Neural progenitor cell (in vitro differentiated cells): ENCODE results near the gene FXYD5. TPM values are rescaled to one million over a fixed set of nuclear protein-coding genes. Genes with fewer than 3 reads are reported as not detected.

ENCODE experiments used
- DNase-seq: peaks from one replicate; pipeline ENCODE4 v3.0.0-alpha.2; 2016; ENCODE audit warnings: low spot score
- H2AFZ ChIP-seq: fragments of 200-600 bp; sonication (generic); replicated peaks from 2 replicates; pipeline ENCODE4 v1.6.1; 2016; ENCODE audit warnings: antibody characterized with exemption
- H3F3A ChIP-seq: fragments of 200-600 bp; sonication (generic); 2 replicates; pipeline ENCODE4 v1.6.1; 2016; ENCODE audit warnings: antibody characterized with exemption, low read depth
- H3K27ac ChIP-seq: fragments of 200-600 bp; sonication (generic); 2 replicates; pipeline ENCODE4 v1.5.1; 2016; ENCODE audit warnings: mild to moderate bottlenecking
- H3K27me3 ChIP-seq: fragments of 200-600 bp; sonication (generic); 2 replicates; pipeline ENCODE4 v1.6.1; 2016; ENCODE audit warnings: mild to moderate bottlenecking, moderate library complexity
- H3K36me3 ChIP-seq: fragments of 200-600 bp; sonication (generic); 2 replicates; pipeline ENCODE4 v1.5.1; 2016
- H3K4me1 ChIP-seq: fragments of 200-600 bp; sonication (generic); 2 replicates; pipeline ENCODE4 v1.6.1; 2016; ENCODE audit warnings: mixed run types
- H3K4me2 ChIP-seq: fragments of 200-600 bp; sonication (generic); 2 replicates; pipeline ENCODE4 v1.6.1; 2016
- H3K4me3 ChIP-seq: fragments of 200-600 bp; sonication (generic); 2 replicates; pipeline ENCODE4 v1.5.1; 2016
- H3K79me2 ChIP-seq: fragments of 200-600 bp; sonication (generic); 2 replicates; pipeline ENCODE4 v1.6.1; 2016; ENCODE audit warnings: low read depth
- H3K9ac ChIP-seq: fragments of 200-600 bp; sonication (generic); 2 replicates; pipeline ENCODE4 v1.6.1; 2016
- H3K9me3 ChIP-seq: fragments of 200-600 bp; sonication (generic); 2 replicates; pipeline ENCODE4 v1.5.1; 2016; ENCODE audit warnings: low read depth
- H4K20me1 ChIP-seq: fragments of 200-600 bp; sonication (generic); 2 replicates; pipeline ENCODE4 v1.6.1; 2016; ENCODE audit warnings: low read depth
- H3K27ac Mint-ChIP-seq: 3 replicates; pipeline ENCODE4 v1.8.0; 2021; ENCODE audit warnings: mixed read lengths
- H3K27me3 Mint-ChIP-seq: 2 replicates; pipeline ENCODE4 v1.8.0; 2022; ENCODE audit warnings: low read depth, mild to moderate bottlenecking, inconsistent platforms, moderate library complexity, mixed read lengths; ENCODE audit not compliant: insufficient read depth
- H3K36me3 Mint-ChIP-seq: 3 replicates; pipeline ENCODE4 v1.8.0; 2021; ENCODE audit warnings: mixed read lengths
- H3K4me1 Mint-ChIP-seq: 3 replicates; pipeline ENCODE4 v1.8.0; 2021; ENCODE audit warnings: mixed read lengths
- H3K4me3 Mint-ChIP-seq: 3 replicates; pipeline ENCODE4 v1.8.0; 2021; ENCODE audit warnings: mild to moderate bottlenecking, moderate library complexity, mixed read lengths
- H3K9me3 Mint-ChIP-seq: 3 replicates; pipeline ENCODE4 v1.8.0; 2020; ENCODE audit warnings: mixed read lengths
- EZH2 ChIP-seq: fragments of 200-600 bp; sonication (generic); IDR thresholded peaks from 2 replicates; pipeline ENCODE4 v1.6.1; 2017; ENCODE audit warnings: antibody characterized with exemption, mild to moderate bottlenecking, moderate library complexity
- EZH2phosphoT487 ChIP-seq: fragments of 200-600 bp; sonication (generic); IDR thresholded peaks from 2 replicates; pipeline ENCODE4 v1.6.1; 2017; ENCODE audit warnings: antibody characterized with exemption
- total RNA-seq: library from RNA; depleted of rRNA; stranded (reverse); fragments of >200 nt; gene quantifications from 2 replicates; pipeline ENCODE4 v1.2.3, GENCODE V29; 2015; ENCODE audit warnings: low replicate concordance
- TF ChIP-seq, protein P1 (sequence below): fragments of 200-600 bp; sonication (generic); IDR thresholded peaks from 2 replicates; pipeline ENCODE4 v1.5.1; 2017; ENCODE audit warnings: antibody characterized with exemption, mild to moderate bottlenecking

The FXYD5 gene
- total RNA-seq, 1 donor from 2014 or later: 7.8 TPM

DNA sequence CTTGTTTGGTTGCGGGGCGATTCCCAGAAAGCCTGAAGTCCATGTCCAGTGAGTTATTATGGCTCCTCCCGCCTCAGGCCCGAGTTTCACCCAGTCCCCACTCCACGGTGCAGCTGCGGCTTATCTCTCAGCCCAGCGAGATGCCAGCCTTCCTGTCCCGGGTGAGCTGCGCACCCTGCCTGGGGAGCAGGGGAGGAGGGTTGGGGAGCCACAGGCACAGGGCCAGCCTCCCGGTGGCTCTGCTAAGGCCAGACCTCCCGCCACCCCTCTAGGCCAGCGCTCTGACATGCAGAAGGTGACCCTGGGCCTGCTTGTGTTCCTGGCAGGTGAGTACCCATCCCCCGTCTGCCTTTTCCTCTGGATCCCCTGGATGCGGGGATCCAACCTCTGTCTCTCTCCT is 35.4 kb upstream of the FXYD5 start:
- H3K36me3 Mint-ChIP-seq: no peaks in the 10 kb centered on the region
- H3F3A ChIP-seq: peaks cover 3% of the 10 kb centered on the region
- no peaks in the 10 kb centered on the region for H3K27me3 ChIP-seq
- no peak overlapping the region for H3K9ac ChIP-seq
- no peak overlapping the region for H2AFZ ChIP-seq
- TF ChIP-seq EZH2phosphoT487: no peak
- TF ChIP-seq EZH2: no peak
- TF ChIP-seq, protein P1, sequence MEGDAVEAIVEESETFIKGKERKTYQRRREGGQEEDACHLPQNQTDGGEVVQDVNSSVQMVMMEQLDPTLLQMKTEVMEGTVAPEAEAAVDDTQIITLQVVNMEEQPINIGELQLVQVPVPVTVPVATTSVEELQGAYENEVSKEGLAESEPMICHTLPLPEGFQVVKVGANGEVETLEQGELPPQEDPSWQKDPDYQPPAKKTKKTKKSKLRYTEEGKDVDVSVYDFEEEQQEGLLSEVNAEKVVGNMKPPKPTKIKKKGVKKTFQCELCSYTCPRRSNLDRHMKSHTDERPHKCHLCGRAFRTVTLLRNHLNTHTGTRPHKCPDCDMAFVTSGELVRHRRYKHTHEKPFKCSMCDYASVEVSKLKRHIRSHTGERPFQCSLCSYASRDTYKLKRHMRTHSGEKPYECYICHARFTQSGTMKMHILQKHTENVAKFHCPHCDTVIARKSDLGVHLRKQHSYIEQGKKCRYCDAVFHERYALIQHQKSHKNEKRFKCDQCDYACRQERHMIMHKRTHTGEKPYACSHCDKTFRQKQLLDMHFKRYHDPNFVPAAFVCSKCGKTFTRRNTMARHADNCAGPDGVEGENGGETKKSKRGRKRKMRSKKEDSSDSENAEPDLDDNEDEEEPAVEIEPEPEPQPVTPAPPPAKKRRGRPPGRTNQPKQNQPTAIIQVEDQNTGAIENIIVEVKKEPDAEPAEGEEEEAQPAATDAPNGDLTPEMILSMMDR: no peak
- H3K36me3 ChIP-seq: no peaks in the 10 kb centered on the region
- no peak for DNase-seq
- peaks cover 26% of the 10 kb centered on the region for H3K4me1 ChIP-seq
- peaks cover 9% of the 10 kb centered on the region for H3K27me3 Mint-ChIP-seq
- H3K4me1 Mint-ChIP-seq: peaks cover 40% of the 10 kb centered on the region
- H3K79me2 ChIP-seq: no peaks in the 10 kb centered on the region
- no peaks in the 10 kb centered on the region for H3K9me3 Mint-ChIP-seq
- no peaks in the 10 kb centered on the region for H3K9me3 ChIP-seq
- H4K20me1 ChIP-seq: no peaks in the 10 kb centered on the region
- H3K27ac ChIP-seq: no peak overlapping the region
- H3K27ac Mint-ChIP-seq: no peak overlapping the region
- H3K4me2 ChIP-seq: no peak overlapping the region
- no peak overlapping the region for H3K4me3 ChIP-seq
- H3K4me3 Mint-ChIP-seq: no peak overlapping the region

DNA sequence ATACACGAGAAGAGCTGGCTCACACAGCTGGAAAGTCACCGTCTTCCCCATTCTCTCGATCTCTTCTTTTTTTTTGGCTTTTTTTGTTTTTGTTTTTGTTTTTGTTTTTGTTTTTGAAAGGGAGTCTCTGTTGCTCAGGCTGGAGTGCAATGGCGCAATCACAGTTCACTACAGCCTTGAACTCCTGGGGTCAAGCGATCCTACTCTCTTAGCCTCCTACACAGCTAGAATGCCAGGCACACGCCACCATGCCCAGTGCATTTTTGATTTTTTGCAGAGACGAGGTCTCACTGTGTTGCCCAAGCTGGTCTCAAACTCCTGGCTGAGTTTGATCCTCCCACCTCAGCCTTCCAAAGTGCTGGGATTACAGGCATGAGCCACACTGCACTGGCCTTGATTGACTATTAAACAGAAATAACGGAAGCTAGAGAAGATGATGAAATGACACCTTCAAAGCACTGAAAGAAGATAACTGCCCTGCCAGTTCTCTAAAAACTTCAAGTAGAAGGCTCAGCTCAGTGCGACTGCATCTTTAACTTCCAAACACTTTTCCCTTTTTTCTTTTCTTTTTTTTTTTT is 34.9 kb upstream of the FXYD5 start:
- Histone ChIP-seq H3K4me1 (peaks cover 26% of the 10 kb centered on the region), H3K27me3 (no peaks in the 10 kb centered on the region), H3K36me3 (no peaks in the 10 kb centered on the region), H2AFZ (no peak overlapping the region), H4K20me1 (no peaks in the 10 kb centered on the region), H3F3A (peaks cover 3% of the 10 kb centered on the region), H3K4me2 (no peak overlapping the region), H3K4me3 (no peak overlapping the region), H3K9me3 (no peaks in the 10 kb centered on the region), H3K9ac (no peak overlapping the region), H3K27ac (no peak overlapping the region), H3K79me2 (no peaks in the 10 kb centered on the region)
- Mint-ChIP-seq H3K4me1 (peaks cover 36% of the 10 kb centered on the region), H3K36me3 (no peaks in the 10 kb centered on the region), H3K27ac (no peak overlapping the region), H3K27me3 (peaks cover 9% of the 10 kb centered on the region), H3K4me3 (no peak overlapping the region), H3K9me3 (no peaks in the 10 kb centered on the region)
- TF ChIP-seq EZH2: no peak
- TF ChIP-seq, protein P1: no peak
- no peak for TF ChIP-seq EZH2phosphoT487
- no peak for DNase-seq

DNA sequence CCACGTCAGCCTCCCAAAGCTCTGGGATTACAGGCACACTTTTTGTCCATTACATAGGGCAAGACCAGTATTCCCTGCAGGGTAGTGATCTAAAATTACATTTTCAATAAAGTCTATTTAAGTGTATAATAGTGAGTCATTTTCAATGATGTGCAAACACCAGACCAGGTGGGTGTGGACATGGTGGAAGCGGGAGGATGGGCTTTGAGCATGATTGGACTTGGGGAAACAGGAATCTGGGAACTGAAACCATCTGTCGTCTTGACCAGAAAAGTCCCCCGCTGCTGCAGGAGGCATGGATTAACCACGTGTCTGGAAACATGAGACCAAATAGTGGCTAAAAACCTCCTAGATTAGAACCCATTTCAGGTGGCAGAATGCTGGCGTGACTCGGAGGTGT is 34.0 kb upstream of the FXYD5 start:
- no peak for DNase-seq
- H3K79me2 ChIP-seq: no peaks in the 10 kb centered on the region
- no peaks in the 10 kb centered on the region for H3K36me3 Mint-ChIP-seq
- TF ChIP-seq EZH2phosphoT487 (no peak), EZH2 (no peak)
- TF ChIP-seq, protein P1: no peak
- H3K27ac ChIP-seq: no peak overlapping the region
- peaks cover 31% of the 10 kb centered on the region for H3K4me1 Mint-ChIP-seq
- no peak overlapping the region for H3K9ac ChIP-seq
- no peaks in the 10 kb centered on the region for H4K20me1 ChIP-seq
- H3K36me3 ChIP-seq: no peaks in the 10 kb centered on the region
- no peaks in the 10 kb centered on the region for H3K9me3 ChIP-seq
- H3K27me3 Mint-ChIP-seq: peaks cover 9% of the 10 kb centered on the region
- no peaks in the 10 kb centered on the region for H3K27me3 ChIP-seq
- H2AFZ ChIP-seq: no peak overlapping the region
- H3K4me2 ChIP-seq: no peak overlapping the region
- H3K4me3 Mint-ChIP-seq: no peak overlapping the region
- H3K9me3 Mint-ChIP-seq: no peaks in the 10 kb centered on the region
- H3K27ac Mint-ChIP-seq: no peak overlapping the region
- H3K4me1 ChIP-seq: peaks cover 18% of the 10 kb centered on the region
- H3F3A ChIP-seq: peaks cover 3% of the 10 kb centered on the region
- H3K4me3 ChIP-seq: no peak overlapping the region
